Activated naive CD4-positive, alpha-beta T cell treated with anti-CD3 and anti-CD28 coated beads, Interleukin-2, amount 10 ng/mL, durations not matched to agents 7 days and 5 days (primary cell): ENCODE data around the gene SMIM15.

Experiments used
- CTCF ChIA-PET: fragments of 350-600 bp; sonication (Branson Sonifier 250); formaldehyde crosslinking; loops from one replicate; lab custom pipeline; 2021; ENCODE audit warnings: antibody characterized with exemption; lab: Charles Lee
- DNase-seq: peaks from one replicate; pipeline ENCODE4 v3.0.0-alpha.2; 2020
- H3K27ac Mint-ChIP-seq: one replicate; pipeline ENCODE4 v1.8.0; 2021; ENCODE audit warnings: mild to moderate bottlenecking, moderate library complexity, mixed read lengths
- H3K27me3 Mint-ChIP-seq: one replicate; pipeline ENCODE4 v1.8.0; 2021; ENCODE audit warnings: mild to moderate bottlenecking, mixed read lengths
- H3K36me3 Mint-ChIP-seq: one replicate; pipeline ENCODE4 v1.8.0; 2021; ENCODE audit warnings: mixed read lengths
- H3K4me1 Mint-ChIP-seq: one replicate; pipeline ENCODE4 v1.8.0; 2021; ENCODE audit warnings: mixed read lengths
- H3K4me3 Mint-ChIP-seq: one replicate; pipeline ENCODE4 v1.8.0; 2021; ENCODE audit warnings: mild to moderate bottlenecking, moderate library complexity, mixed read lengths
- H3K9me3 Mint-ChIP-seq: one replicate; pipeline ENCODE4 v1.8.0; 2021; ENCODE audit warnings: mixed read lengths

Gene SMIM15

GRCh38 chr5:61177070-61177469, 14.8 kb upstream of the SMIM15 start:
- DNase-seq, result no peak
- CTCF ChIA-PET, result no interaction called here

GRCh38 chr5:61176631-61177030, 14.4 kb upstream of the SMIM15 start:
- no peaks in the 10 kb centered on the region for H3K9me3 Mint-ChIP-seq
- H3K36me3 Mint-ChIP-seq, result no peaks in the 10 kb centered on the region
- no peak overlapping the region for H3K27ac Mint-ChIP-seq
- DNase-seq, result no peak
- peaks cover 4% of the 10 kb centered on the region for H3K27me3 Mint-ChIP-seq
- CTCF ChIA-PET, result no interaction called here
- H3K4me3 Mint-ChIP-seq, result no peak overlapping the region
- H3K4me1 Mint-ChIP-seq, result peaks cover 12% of the 10 kb centered on the region

More at GRCh38 chr5:61177070-61177469, 14.8 kb upstream of the SMIM15 start:
- no peak overlapping the region for H3K4me3 Mint-ChIP-seq
- no peaks in the 10 kb centered on the region for H3K36me3 Mint-ChIP-seq
- peaks cover 16% of the 10 kb centered on the region for H3K4me1 Mint-ChIP-seq
- no peaks in the 10 kb centered on the region for H3K9me3 Mint-ChIP-seq
- peaks cover 4% of the 10 kb centered on the region for H3K27me3 Mint-ChIP-seq
- no peak overlapping the region for H3K27ac Mint-ChIP-seq

GRCh38 chr5:61171479-61171878, 9.2 kb upstream of the SMIM15 start:
- Mint-ChIP-seq H3K27me3 (no peaks in the 10 kb centered on the region), H3K9me3 (no peaks in the 10 kb centered on the region), H3K4me3 (no peak overlapping the region), H3K36me3 (no peaks in the 10 kb centered on the region), H3K4me1 (no peaks in the 10 kb centered on the region), H3K27ac (no peak overlapping the region)
- no peak for DNase-seq
- CTCF ChIA-PET, result no interaction called here

DNA sequence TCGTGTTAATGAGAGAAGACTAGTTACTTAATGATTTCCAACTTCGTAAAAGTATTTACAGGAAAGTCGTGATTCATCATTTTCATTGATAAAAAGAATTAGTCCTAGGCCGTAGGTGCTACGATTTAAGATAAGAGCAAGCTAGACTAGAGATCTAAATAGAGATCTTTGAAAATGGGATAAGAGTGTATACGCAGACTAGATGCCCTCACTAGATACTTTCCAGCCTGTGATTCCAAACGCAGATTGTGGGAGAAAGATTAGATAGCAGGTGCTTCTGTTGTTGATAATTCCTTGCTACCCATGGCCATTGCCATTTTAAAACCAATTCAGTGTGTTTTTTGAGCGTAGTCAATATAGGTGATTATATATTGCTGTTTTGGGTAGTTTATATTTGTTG, 6.7 kb upstream of the SMIM15 start:
- no peak overlapping the region for H3K27ac Mint-ChIP-seq
- peaks cover 4% of the 10 kb centered on the region for H3K4me1 Mint-ChIP-seq
- H3K4me3 Mint-ChIP-seq, result no peak overlapping the region
- no peaks in the 10 kb centered on the region for H3K27me3 Mint-ChIP-seq
- H3K9me3 Mint-ChIP-seq, result no peaks in the 10 kb centered on the region
- no peaks in the 10 kb centered on the region for H3K36me3 Mint-ChIP-seq
- CTCF ChIA-PET, result interaction anchor here (1.0 kb wide), 1 partner anchor 161 kb away, joined by 4 read pairs; no protein-coding TSS in a partner anchor
- DNase-seq, result no peak

DNA sequence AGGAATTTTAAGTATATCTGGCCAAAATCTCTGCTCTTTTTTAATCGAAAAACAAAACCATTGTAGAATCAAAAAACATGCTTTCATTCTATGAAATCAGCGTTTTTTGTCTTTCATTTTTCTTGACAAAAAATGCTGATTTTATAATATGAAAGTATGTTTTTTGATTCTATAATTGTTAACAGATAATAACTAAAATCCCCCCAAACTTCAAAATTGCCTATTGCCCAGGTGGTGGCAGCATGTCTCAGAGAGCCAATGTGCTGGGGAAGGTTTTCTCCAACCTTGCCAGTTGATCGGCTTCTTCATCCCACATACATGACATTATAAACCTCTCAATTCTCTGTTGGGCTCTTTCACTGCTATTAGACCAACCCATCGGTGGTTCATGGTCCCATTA, 5.1 kb upstream of the SMIM15 start:
- no peaks in the 10 kb centered on the region for H3K27me3 Mint-ChIP-seq
- H3K4me3 Mint-ChIP-seq, result no peak overlapping the region
- H3K9me3 Mint-ChIP-seq, result no peaks in the 10 kb centered on the region
- no peak overlapping the region for H3K27ac Mint-ChIP-seq
- DNase-seq, result no peak
- peaks cover 15% of the 10 kb centered on the region for H3K4me1 Mint-ChIP-seq
- peaks cover 4% of the 10 kb centered on the region for H3K36me3 Mint-ChIP-seq
- CTCF ChIA-PET, result interaction anchor here (0.6 kb wide), 1 partner anchor 61 kb away, joined by 3 read pairs; no protein-coding TSS in a partner anchor

GRCh38 chr5:61163905-61164304, 1.6 kb upstream of the SMIM15 start:
- Mint-ChIP-seq H3K9me3 (no peaks in the 10 kb centered on the region), H3K4me3 (peak overlapping the region; percentile 99), H3K4me1 (peaks cover 42% of the 10 kb centered on the region), H3K36me3 (peaks cover 33% of the 10 kb centered on the region), H3K27me3 (peaks cover 5% of the 10 kb centered on the region), H3K27ac (no peak overlapping the region)
- no peak for DNase-seq
- CTCF ChIA-PET, result interaction anchor here (1.1 kb wide), 1 partner anchor 167 kb away, joined by 3 read pairs; no protein-coding TSS in a partner anchor

- Mint-ChIP-seq H3K36me3 (peaks cover 40% of the 10 kb centered on the region), H3K27me3 (peaks cover 5% of the 10 kb centered on the region), H3K4me3 (peak overlapping the region; percentile 99), H3K27ac (peak overlapping the region; percentile 98), H3K4me1 (peaks cover 45% of the 10 kb centered on the region), H3K9me3 (no peaks in the 10 kb centered on the region)
- CTCF ChIA-PET, result interaction anchor here (0.6 to 0.7 kb wide), 2 partner anchors 16 to 111 kb away, joined by 3 read pairs; no protein-coding TSS in a partner anchor
- no peak for DNase-seq
Observed at GRCh38 chr5:61162832-61163567, 732 bp upstream of the SMIM15 start.

DNA sequence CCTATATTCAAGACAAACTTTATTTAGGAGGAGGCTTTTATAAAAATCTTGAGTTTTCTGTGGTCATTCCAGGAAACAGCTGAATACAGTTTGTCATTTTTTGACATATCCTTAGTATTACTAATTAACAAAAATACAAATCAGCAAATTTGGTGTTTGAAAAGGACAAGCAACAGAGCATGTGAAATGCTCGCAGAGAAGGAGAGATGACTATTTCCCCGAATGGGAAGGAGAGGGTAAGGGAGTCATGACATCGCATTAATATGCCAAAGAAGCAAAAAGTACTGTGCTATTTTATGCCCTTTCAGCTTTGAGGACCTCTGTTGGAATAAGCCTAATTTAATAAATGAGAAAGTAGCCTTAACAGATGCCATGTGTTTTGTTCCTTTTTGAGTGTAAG, 1.8 kb downstream of the SMIM15 start:
- CTCF ChIA-PET, result interaction anchor here (0.8 kb wide), 1 partner anchor 194 kb away, joined by 3 read pairs; no protein-coding TSS in a partner anchor

GRCh38 chr5:61159836-61160235, 2.4 kb downstream of the SMIM15 start:
- H3K4me3 Mint-ChIP-seq, result no peak overlapping the region
- CTCF ChIA-PET, result no interaction called here

More for the DNA sequence above, 1.8 kb downstream of the SMIM15 start:
- peaks cover 55% of the 10 kb centered on the region for H3K36me3 Mint-ChIP-seq
- H3K27ac Mint-ChIP-seq, result no peak overlapping the region
- peak overlapping the region; percentile 45 for H3K4me3 Mint-ChIP-seq
- peaks cover 5% of the 10 kb centered on the region for H3K27me3 Mint-ChIP-seq
- no peak for DNase-seq
- H3K9me3 Mint-ChIP-seq, result peaks cover 3% of the 10 kb centered on the region
- H3K4me1 Mint-ChIP-seq, result peaks cover 45% of the 10 kb centered on the region

GRCh38 chr5:61159070-61159469, 3.2 kb downstream of the SMIM15 start:
- DNase-seq, result no peak
- H3K4me3 Mint-ChIP-seq, result no peak overlapping the region
- H3K36me3 Mint-ChIP-seq, result peaks cover 66% of the 10 kb centered on the region
- peaks cover 5% of the 10 kb centered on the region for H3K27me3 Mint-ChIP-seq
- H3K4me1 Mint-ChIP-seq, result peaks cover 42% of the 10 kb centered on the region
- CTCF ChIA-PET, result interaction anchor here (0.7 kb wide), 1 partner anchor 437 kb away, joined by 3 read pairs; no protein-coding TSS in a partner anchor
- H3K27ac Mint-ChIP-seq, result no peak overlapping the region
- H3K9me3 Mint-ChIP-seq, result peaks cover 8% of the 10 kb centered on the region

More at GRCh38 chr5:61159836-61160235, 2.4 kb downstream of the SMIM15 start:
- Mint-ChIP-seq H3K4me1 (peaks cover 45% of the 10 kb centered on the region), H3K27me3 (peaks cover 5% of the 10 kb centered on the region), H3K36me3 (peaks cover 62% of the 10 kb centered on the region), H3K9me3 (peaks cover 6% of the 10 kb centered on the region), H3K27ac (no peak overlapping the region)
- no peak for DNase-seq

- Mint-ChIP-seq H3K9me3 (peaks cover 16% of the 10 kb centered on the region), H3K4me3 (no peak overlapping the region), H3K27ac (no peak overlapping the region), H3K27me3 (no peaks in the 10 kb centered on the region), H3K4me1 (no peaks in the 10 kb centered on the region), H3K36me3 (peaks cover 30% of the 10 kb centered on the region)
- CTCF ChIA-PET, result interaction anchor here (0.7 kb wide), 1 partner anchor 75 kb away, joined by 3 read pairs; no protein-coding TSS in a partner anchor
- DNase-seq, result no peak
Observed at GRCh38 chr5:61151893-61152292, 10.4 kb downstream of the SMIM15 start.

GRCh38 chr5:61148515-61148914, 13.8 kb downstream of the SMIM15 start:
- Mint-ChIP-seq H3K4me1 (no peaks in the 10 kb centered on the region), H3K27me3 (no peaks in the 10 kb centered on the region), H3K27ac (no peak overlapping the region), H3K36me3 (peaks cover 8% of the 10 kb centered on the region), H3K4me3 (no peak overlapping the region), H3K9me3 (peaks cover 6% of the 10 kb centered on the region)
- DNase-seq, result no peak
- CTCF ChIA-PET, result no interaction called here

DNA sequence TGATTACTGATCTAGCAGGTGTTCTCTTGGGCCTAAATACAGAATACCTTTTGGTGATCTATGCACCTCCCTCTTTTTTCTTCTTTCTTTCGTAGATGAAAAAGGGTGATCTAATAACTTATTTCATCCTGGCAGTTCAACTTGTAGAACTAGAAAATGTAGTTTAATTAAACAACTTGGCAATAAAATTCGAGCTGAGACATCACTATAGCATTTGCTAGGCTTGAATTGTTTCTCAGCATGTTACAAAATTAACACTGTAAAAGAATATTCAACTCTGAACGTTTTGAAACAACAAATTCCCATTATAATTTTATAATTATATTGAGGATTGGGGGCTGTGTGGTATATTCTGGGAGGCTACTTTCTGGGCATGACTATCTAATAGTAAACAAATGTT, 19.5 kb downstream of the SMIM15 start:
- Mint-ChIP-seq H3K27ac (no peak overlapping the region), H3K27me3 (no peaks in the 10 kb centered on the region), H3K4me1 (no peaks in the 10 kb centered on the region), H3K36me3 (no peaks in the 10 kb centered on the region), H3K9me3 (peaks cover under 1% of the 10 kb centered on the region), H3K4me3 (no peak overlapping the region)
- CTCF ChIA-PET, result no interaction called here
- no peak for DNase-seq

- H3K9me3 Mint-ChIP-seq, result no peaks in the 10 kb centered on the region
- CTCF ChIA-PET, result no interaction called here
- no peak for DNase-seq
- H3K4me3 Mint-ChIP-seq, result no peak overlapping the region
- no peak overlapping the region for H3K27ac Mint-ChIP-seq
- H3K4me1 Mint-ChIP-seq, result no peaks in the 10 kb centered on the region
- H3K27me3 Mint-ChIP-seq, result no peaks in the 10 kb centered on the region
- H3K36me3 Mint-ChIP-seq, result no peaks in the 10 kb centered on the region
Observed at GRCh38 chr5:61142391-61142790, 19.9 kb downstream of the SMIM15 start.

DNA sequence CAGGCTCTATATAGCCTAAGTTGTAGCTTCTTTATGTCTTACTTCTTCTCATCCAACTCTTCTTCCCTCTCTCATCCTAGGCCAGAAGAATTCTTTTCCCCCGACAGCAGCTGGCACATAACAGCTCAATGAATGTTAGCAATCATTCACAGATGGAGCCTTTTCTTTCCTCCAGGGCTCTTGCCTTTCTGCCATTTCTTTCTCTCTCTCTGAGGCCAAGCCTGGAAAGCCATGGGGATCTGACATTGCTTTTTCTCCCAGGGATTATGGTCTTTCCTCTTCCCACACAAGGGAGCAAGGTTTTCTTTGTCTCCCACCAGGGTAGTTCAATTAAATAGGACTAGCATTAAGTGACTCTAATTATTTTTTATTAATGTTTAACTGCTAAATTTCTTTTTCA, 20.5 kb downstream of the SMIM15 start:
- Mint-ChIP-seq H3K4me3 (no peak overlapping the region), H3K36me3 (no peaks in the 10 kb centered on the region), H3K27me3 (no peaks in the 10 kb centered on the region), H3K9me3 (no peaks in the 10 kb centered on the region), H3K27ac (no peak overlapping the region), H3K4me1 (no peaks in the 10 kb centered on the region)
- no peak for DNase-seq
- CTCF ChIA-PET, result no interaction called here
